ENCODE data around the gene CLSTN2. TPM values are rescaled to one million over a fixed set of nuclear protein-coding genes. Genes with fewer than 3 reads are reported as not detected.

Gene CLSTN2
- total and polyA plus RNA-seq, 4 donors: 0.13 to 20.6 (median 9.1) TPM

DNA sequence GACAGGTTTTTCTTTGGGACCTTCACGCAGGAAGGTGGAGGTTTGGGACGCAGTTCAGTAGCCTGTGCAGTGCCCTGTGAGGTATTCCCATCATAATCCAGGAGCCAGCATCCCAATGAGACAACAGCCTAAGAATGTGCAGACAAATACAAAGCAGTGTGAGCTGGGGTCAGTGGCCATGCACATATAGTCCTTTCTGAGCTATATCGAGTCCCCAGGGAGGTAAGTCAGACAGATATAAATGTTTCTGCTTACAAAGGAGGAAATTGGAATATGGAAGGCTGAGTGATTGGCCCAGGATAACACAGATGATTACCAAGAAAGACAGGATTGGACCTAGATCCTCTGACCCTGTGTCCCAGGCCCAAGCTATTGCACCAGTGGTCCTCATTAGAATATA lies 526.3 kb downstream of the CLSTN2 start:
- 82 to 95% methylated on average over 3 of the region's 3 CpGs for WGBS, 2 donors

DNA sequence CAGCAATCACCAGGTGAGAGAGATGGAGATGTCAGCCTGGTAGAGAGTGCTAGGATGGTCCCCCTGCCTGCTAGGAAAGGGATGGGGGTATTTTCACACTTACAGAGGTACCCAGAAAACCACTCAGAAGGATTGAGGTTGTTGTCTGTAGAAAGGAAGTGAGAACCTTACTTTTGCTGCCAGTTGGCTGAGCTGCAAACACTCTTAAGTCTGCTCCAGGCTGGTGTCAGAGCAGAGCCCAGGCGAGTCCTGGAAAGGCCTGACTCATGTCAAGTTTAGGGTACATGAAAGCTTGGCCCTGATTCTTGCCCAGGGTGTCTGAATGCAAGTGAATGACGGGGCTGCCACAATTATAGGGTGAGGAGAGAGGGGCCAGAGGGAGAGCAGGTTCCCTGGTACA lies 528.4 kb downstream of the CLSTN2 start:
- intact Hi-C loops (cut with DNase I): no loop called here
- no peaks in the 10 kb centered on the region for H3K4me1 ChIP-seq (ENCODE audit: control insufficient read depth in 1 of 2, insufficient read depth in 2 of 2, low read length in 2 of 2)
- no peaks in the 10 kb centered on the region for H3K9me3 ChIP-seq (ENCODE audit: control insufficient read depth, low read length)
- no peak for ATAC-seq (ENCODE audit: low FRiP score)
- no peak overlapping the region for H3K27ac ChIP-seq (ENCODE audit: low read depth in 1 of 2, low read length in 2 of 2)
- no peaks in the 10 kb centered on the region for H3K27me3 ChIP-seq (ENCODE audit: control insufficient read depth in 1 of 2, insufficient read depth in 2 of 2, low read length in 1 of 2)
- no peaks in the 10 kb centered on the region for H3K36me3 ChIP-seq (ENCODE audit: control insufficient read depth in 1 of 2, insufficient read depth in 2 of 2, low read length in 1 of 2)
- DNase-seq: no peak
- 12 to 33% methylated on average over 2 of the region's 2 CpGs for WGBS, 2 donors
- no peak overlapping the region for H3K4me3 ChIP-seq (ENCODE audit: low read length in 2 of 2)

More for the DNA sequence above, 526.3 kb downstream of the CLSTN2 start:
- Histone ChIP-seq H3K36me3 (ENCODE audit: control insufficient read depth in 1 of 2, insufficient read depth in 2 of 2, low read length in 1 of 2) (no peaks in the 10 kb centered on the region), H3K27me3 (ENCODE audit: control insufficient read depth in 1 of 2, insufficient read depth in 2 of 2, low read length in 1 of 2) (no peaks in the 10 kb centered on the region), H3K27ac (ENCODE audit: low read depth in 1 of 2, low read length in 2 of 2) (no peak overlapping the region), H3K9me3 (ENCODE audit: control insufficient read depth, low read length) (no peaks in the 10 kb centered on the region), H3K4me1 (ENCODE audit: control insufficient read depth in 1 of 2, insufficient read depth in 2 of 2, low read length in 2 of 2) (no peaks in the 10 kb centered on the region), H3K4me3 (ENCODE audit: low read length in 2 of 2) (no peak overlapping the region)
- intact Hi-C loops (cut with DNase I): no loop called here
- no peak for DNase-seq
- ATAC-seq (ENCODE audit: low FRiP score): no peak

DNA sequence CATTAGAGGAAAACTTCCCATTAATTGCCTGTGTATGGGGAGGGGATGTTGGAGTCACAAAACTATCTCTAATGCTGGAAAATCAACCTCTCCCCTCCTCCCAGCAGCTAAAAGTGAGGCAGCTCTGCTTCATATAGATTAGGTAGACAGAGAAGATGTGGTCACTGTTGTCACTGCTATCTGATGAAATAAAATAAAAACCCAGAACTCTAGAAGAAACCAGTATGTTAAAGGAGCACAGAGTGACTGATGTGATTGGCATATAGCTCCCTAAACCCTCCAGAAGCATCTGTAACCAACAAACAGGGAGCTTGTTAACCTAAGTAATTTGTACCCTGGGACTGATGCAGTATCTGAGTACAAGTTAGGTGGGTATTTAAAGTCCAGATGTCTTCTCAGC lies 531.0 kb downstream of the CLSTN2 start:
- H3K27me3 ChIP-seq (ENCODE audit: control insufficient read depth in 1 of 2, insufficient read depth in 2 of 2, low read length in 1 of 2): no peaks in the 10 kb centered on the region
- intact Hi-C loops (cut with DNase I): no loop called here
- no peaks in the 10 kb centered on the region for H3K36me3 ChIP-seq (ENCODE audit: control insufficient read depth in 1 of 2, insufficient read depth in 2 of 2, low read length in 1 of 2)
- H3K9me3 ChIP-seq (ENCODE audit: control insufficient read depth, low read length): no peaks in the 10 kb centered on the region
- H3K4me3 ChIP-seq (ENCODE audit: low read length in 2 of 2): no peak overlapping the region
- H3K4me1 ChIP-seq (ENCODE audit: control insufficient read depth in 1 of 2, insufficient read depth in 2 of 2, low read length in 2 of 2): no peaks in the 10 kb centered on the region
- ATAC-seq (ENCODE audit: low FRiP score): no peak
- DNase-seq: no peak
- no peak overlapping the region for H3K27ac ChIP-seq (ENCODE audit: low read depth in 1 of 2, low read length in 2 of 2)

DNA sequence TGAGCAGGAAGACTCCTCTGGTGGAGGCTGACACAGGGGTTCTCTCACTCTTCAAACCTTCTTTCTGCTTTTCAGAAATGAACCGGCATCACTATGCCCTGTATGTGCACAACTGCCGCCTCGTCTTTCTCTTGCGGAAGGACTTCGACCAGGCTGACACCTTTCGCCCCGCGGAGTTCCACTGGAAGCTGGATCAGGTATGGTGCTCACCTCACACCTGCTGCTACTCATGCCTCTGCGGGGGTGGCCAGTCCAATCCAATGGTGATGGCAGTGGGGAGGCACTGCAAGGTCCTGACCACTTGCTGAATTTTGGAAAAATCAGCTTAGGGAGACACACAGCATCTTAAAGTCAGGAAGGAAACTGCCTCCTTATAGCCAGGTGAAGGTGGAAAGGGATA lies 531.5 kb downstream of the CLSTN2 start:
- DNase-seq (peak in 1 of 2 donors; percentile 65), ATAC-seq (ENCODE audit: low FRiP score) (no peak)
- Histone ChIP-seq H3K4me1 (ENCODE audit: control insufficient read depth in 1 of 2, insufficient read depth in 2 of 2, low read length in 2 of 2) (no peaks in the 10 kb centered on the region), H3K9me3 (ENCODE audit: control insufficient read depth, low read length) (no peaks in the 10 kb centered on the region), H3K27me3 (ENCODE audit: control insufficient read depth in 1 of 2, insufficient read depth in 2 of 2, low read length in 1 of 2) (no peaks in the 10 kb centered on the region), H3K4me3 (ENCODE audit: low read length in 2 of 2) (no peak overlapping the region), H3K36me3 (ENCODE audit: control insufficient read depth in 1 of 2, insufficient read depth in 2 of 2, low read length in 1 of 2) (no peaks in the 10 kb centered on the region), H3K27ac (ENCODE audit: low read depth in 1 of 2, low read length in 2 of 2) (no peak overlapping the region)
- intact Hi-C loops (cut with DNase I): no loop called here
- 97 to 99% methylated on average over 9 of the region's 9 CpGs for WGBS, 2 donors

DNA sequence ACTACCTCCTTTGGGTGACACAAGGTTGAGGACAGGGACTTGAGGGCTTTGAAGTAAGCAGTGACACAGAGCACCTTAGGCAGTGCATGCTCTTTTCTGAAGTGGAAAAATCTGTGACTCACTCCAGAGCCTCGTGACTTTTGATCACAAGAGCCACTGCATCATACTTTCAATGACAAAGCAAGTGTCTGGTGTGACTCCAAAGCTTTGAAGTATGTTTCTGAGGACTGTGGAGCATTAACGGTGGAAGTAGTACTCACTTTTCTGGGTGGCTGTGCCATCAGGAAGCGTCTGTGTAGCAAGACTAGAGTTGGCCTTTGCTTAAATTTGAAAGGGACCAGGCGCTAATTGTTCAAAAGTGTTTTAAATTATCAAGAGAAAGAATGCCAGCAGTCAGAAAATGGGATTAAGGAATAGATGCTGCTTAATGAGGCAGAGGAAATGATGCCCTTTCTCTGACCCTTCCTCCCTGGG lies 532.2 kb downstream of the CLSTN2 start:
- ATAC-seq (ENCODE audit: low FRiP score): no peak
- WGBS, 2 donors: 73 to 82% methylated on average over 4 of the region's 4 CpGs

DNA sequence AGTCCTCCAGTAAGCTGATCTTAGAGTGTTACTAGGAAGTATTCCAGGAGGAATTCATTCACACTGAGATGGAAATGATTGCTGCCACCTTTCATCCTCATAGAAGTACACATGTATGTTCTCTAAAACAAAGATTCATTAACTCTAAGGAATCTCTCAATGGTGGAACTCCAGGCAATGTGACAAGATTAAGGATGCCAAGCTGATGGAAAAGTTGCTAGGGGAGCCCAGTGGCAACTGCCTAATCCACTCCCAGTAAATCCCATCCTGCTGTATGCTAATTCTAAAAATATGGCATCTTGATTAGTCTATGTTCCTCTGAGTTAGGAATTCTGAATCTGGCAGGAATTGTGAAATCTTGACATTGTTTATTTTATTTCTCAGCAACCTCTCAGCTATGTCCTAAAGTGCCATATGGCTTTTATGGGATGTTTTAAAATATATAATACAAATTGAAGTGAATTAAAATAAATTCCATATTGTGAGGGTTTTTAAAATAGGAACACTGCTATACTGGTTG lies 532.9 kb downstream of the CLSTN2 start:
- H3K9me3 ChIP-seq (ENCODE audit: control insufficient read depth, low read length): no peaks in the 10 kb centered on the region
- no peaks in the 10 kb centered on the region for H3K36me3 ChIP-seq (ENCODE audit: control insufficient read depth in 1 of 2, insufficient read depth in 2 of 2, low read length in 1 of 2)
- no peak for ATAC-seq (ENCODE audit: low FRiP score)
- no peaks in the 10 kb centered on the region for H3K4me1 ChIP-seq (ENCODE audit: control insufficient read depth in 1 of 2, insufficient read depth in 2 of 2, low read length in 2 of 2)
- H3K4me3 ChIP-seq (ENCODE audit: low read length in 2 of 2): no peak overlapping the region
- intact Hi-C loops (cut with DNase I): no loop called here
- H3K27ac ChIP-seq (ENCODE audit: low read depth in 1 of 2, low read length in 2 of 2): no peak overlapping the region
- no peaks in the 10 kb centered on the region for H3K27me3 ChIP-seq (ENCODE audit: control insufficient read depth in 1 of 2, insufficient read depth in 2 of 2, low read length in 1 of 2)
- DNase-seq: no peak

More for the DNA sequence above, 532.2 kb downstream of the CLSTN2 start:
- Histone ChIP-seq H3K27me3 (ENCODE audit: control insufficient read depth in 1 of 2, insufficient read depth in 2 of 2, low read length in 1 of 2) (no peaks in the 10 kb centered on the region), H3K36me3 (ENCODE audit: control insufficient read depth in 1 of 2, insufficient read depth in 2 of 2, low read length in 1 of 2) (no peaks in the 10 kb centered on the region), H3K27ac (ENCODE audit: low read depth in 1 of 2, low read length in 2 of 2) (no peak overlapping the region), H3K4me1 (ENCODE audit: control insufficient read depth in 1 of 2, insufficient read depth in 2 of 2, low read length in 2 of 2) (no peaks in the 10 kb centered on the region), H3K4me3 (ENCODE audit: low read length in 2 of 2) (no peak overlapping the region), H3K9me3 (ENCODE audit: control insufficient read depth, low read length) (no peaks in the 10 kb centered on the region)
- DNase-seq: no peak
- intact Hi-C loops (cut with DNase I): no loop called here

DNA sequence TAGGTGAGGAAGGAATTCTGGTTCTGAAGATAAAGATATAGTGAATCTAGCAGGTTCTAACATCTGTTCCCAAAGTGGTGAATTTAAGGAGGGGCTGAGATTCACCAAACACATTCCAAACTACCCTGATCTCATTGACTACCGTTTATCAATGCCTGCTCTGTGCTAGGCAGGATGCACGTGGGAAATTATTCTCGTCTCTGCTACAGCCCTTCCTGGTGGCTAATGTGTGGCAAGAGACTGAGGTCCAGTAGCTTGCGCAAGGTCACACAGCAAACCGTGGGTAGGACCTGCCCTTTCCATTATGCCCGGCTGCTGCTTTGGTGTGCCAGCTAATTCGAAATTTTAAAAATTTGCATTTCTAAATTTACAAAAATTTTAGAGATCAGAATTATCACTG lies 533.4 kb downstream of the CLSTN2 start:
- no peak overlapping the region for H3K4me3 ChIP-seq (ENCODE audit: low read length in 2 of 2)
- intact Hi-C loops (cut with DNase I): no loop called here

DNA sequence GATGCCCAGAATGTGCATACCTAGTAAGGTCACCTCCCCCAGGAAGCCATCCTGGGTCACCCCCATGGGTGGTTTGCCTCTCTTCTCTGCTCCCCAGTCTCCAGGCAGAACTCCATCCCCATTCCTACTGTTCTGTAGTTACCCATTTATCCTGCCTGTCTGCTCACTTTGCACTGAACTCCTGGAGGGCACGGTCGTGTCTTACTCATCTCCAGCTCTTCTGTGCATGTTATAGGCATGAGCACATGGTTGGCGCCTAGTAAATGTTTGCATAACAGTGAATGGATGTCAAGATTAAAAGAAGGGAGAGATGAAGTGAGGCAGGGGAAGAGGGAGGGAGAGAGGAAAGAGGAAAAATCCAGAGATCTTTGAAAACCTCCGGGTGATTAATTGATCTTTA lies 534.5 kb downstream of the CLSTN2 start:
- Histone ChIP-seq H3K27ac (ENCODE audit: low read depth in 1 of 2, low read length in 2 of 2) (no peak overlapping the region), H3K27me3 (ENCODE audit: control insufficient read depth in 1 of 2, insufficient read depth in 2 of 2, low read length in 1 of 2) (no peaks in the 10 kb centered on the region), H3K36me3 (ENCODE audit: control insufficient read depth in 1 of 2, insufficient read depth in 2 of 2, low read length in 1 of 2) (no peaks in the 10 kb centered on the region), H3K4me3 (ENCODE audit: low read length in 2 of 2) (no peak overlapping the region), H3K9me3 (ENCODE audit: control insufficient read depth, low read length) (peaks cover 1% of the 10 kb centered on the region), H3K4me1 (ENCODE audit: control insufficient read depth in 1 of 2, insufficient read depth in 2 of 2, low read length in 2 of 2) (no peaks in the 10 kb centered on the region)
- ATAC-seq (ENCODE audit: low FRiP score): no peak
- intact Hi-C loops (cut with DNase I): no loop called here
- WGBS, 2 donors: 75 to 83% methylated on average over 4 of the region's 4 CpGs
- DNase-seq: no peak

More for the DNA sequence above, 533.4 kb downstream of the CLSTN2 start:
- H3K9me3 ChIP-seq (ENCODE audit: control insufficient read depth, low read length): no peaks in the 10 kb centered on the region
- ATAC-seq (ENCODE audit: low FRiP score) (no peak), DNase-seq (no peak)
- H3K4me1 ChIP-seq (ENCODE audit: control insufficient read depth in 1 of 2, insufficient read depth in 2 of 2, low read length in 2 of 2): no peaks in the 10 kb centered on the region
- no peak overlapping the region for H3K27ac ChIP-seq (ENCODE audit: low read depth in 1 of 2, low read length in 2 of 2)
- H3K36me3 ChIP-seq (ENCODE audit: control insufficient read depth in 1 of 2, insufficient read depth in 2 of 2, low read length in 1 of 2): no peaks in the 10 kb centered on the region
- 77 to 82% methylated on average over 7 of the region's 7 CpGs for WGBS, 2 donors
- no peaks in the 10 kb centered on the region for H3K27me3 ChIP-seq (ENCODE audit: control insufficient read depth in 1 of 2, insufficient read depth in 2 of 2, low read length in 1 of 2)

DNA sequence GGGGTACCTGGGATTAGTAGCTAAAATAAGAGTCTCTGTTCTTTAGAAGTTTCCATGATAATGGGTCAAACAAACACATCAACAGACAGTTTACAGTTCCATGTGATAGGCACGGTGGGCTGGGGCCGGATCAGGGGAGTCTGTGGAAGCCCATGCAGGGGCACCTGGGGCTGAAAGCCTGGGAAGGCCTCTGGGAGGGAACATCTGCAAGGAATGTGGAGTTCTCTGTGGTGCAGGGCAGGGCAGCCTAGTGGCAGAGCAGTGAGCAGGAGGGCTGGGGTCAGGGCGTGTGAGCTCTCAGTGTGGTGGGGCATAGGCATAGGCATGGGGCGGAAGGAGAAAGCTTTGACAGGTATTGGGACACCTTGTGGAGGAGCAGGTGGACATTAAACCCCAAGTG lies 535.2 kb downstream of the CLSTN2 start:
- Histone ChIP-seq H3K27me3 (ENCODE audit: control insufficient read depth in 1 of 2, insufficient read depth in 2 of 2, low read length in 1 of 2) (no peaks in the 10 kb centered on the region), H3K4me1 (ENCODE audit: control insufficient read depth in 1 of 2, insufficient read depth in 2 of 2, low read length in 2 of 2) (no peaks in the 10 kb centered on the region), H3K9me3 (ENCODE audit: control insufficient read depth, low read length) (peaks cover 1% of the 10 kb centered on the region), H3K36me3 (ENCODE audit: control insufficient read depth in 1 of 2, insufficient read depth in 2 of 2, low read length in 1 of 2) (no peaks in the 10 kb centered on the region), H3K27ac (ENCODE audit: low read depth in 1 of 2, low read length in 2 of 2) (no peak overlapping the region), H3K4me3 (ENCODE audit: low read length in 2 of 2) (no peak overlapping the region)
- intact Hi-C loops (cut with DNase I): no loop called here
- peak in 1 of 2 donors; percentile 59 for DNase-seq
- WGBS, 2 donors: 82 to 93% methylated on average over 4 of the region's 4 CpGs
- ATAC-seq (ENCODE audit: low FRiP score): no peak
